Measurements from ENCODE around the gene PPP2R5B. TPM values are rescaled to one million over a fixed set of nuclear protein-coding genes. Genes with fewer than 3 reads are reported as not detected.

Gene PPP2R5B
- total and polyA plus RNA-seq, 9 donors: 8.0 to 16.2 (median 12.2) TPM

GRCh38 chr11:64928957-64929356 is 4.5 kb downstream of the PPP2R5B start:
- no peak for TF ChIP-seq EP300 (IDR thresholded peaks at IDR 0.05)
- TF ChIP-seq POLR2A (IDR thresholded peaks at IDR 0.05): no peak
- TF ChIP-seq CTCF (IDR thresholded peaks at IDR 0.05): no peak
- 97 to 98% (median 97%) methylated on average over 2 of the region's 2 CpGs for WGBS, 3 donors
- intact Hi-C loops (cut with DNase I): no loop called here

GRCh38 chr11:64929625-64930024 is 5.1 kb downstream of the PPP2R5B start:
- H3K4me1 ChIP-seq (ENCODE audit: insufficient read depth): no peaks in the 10 kb centered on the region
- H3K4me3 ChIP-seq: no peak overlapping the region
- no peaks in the 10 kb centered on the region for H3K27me3 ChIP-seq
- no peaks in the 10 kb centered on the region for H3K9me3 ChIP-seq
- 92 to 94% (median 92%) methylated on average over 7 of the region's 7 CpGs for WGBS, 3 donors
- TF ChIP-seq EP300 (IDR thresholded peaks at IDR 0.05) (no peak), CTCF (IDR thresholded peaks at IDR 0.05) (no peak), POLR2A (IDR thresholded peaks at IDR 0.05) (no peak)
- no peaks in the 10 kb centered on the region for H3K36me3 ChIP-seq
- DNase-seq: no peak
- intact Hi-C loops (cut with DNase I): loop anchor here in 1 of 4 donors (10.0 kb wide), 1 partner anchor 55 kb away; no protein-coding TSS in a partner anchor
- no peak overlapping the region for H3K27ac ChIP-seq

More at GRCh38 chr11:64928957-64929356, 4.5 kb downstream of the PPP2R5B start:
- H3K9me3 ChIP-seq: no peaks in the 10 kb centered on the region
- no peaks in the 10 kb centered on the region for H3K27me3 ChIP-seq
- no peak for DNase-seq
- no peak overlapping the region for H3K27ac ChIP-seq
- no peak overlapping the region for H3K4me3 ChIP-seq
- H3K4me1 ChIP-seq (ENCODE audit: insufficient read depth): no peaks in the 10 kb centered on the region
- no peaks in the 10 kb centered on the region for H3K36me3 ChIP-seq

- intact Hi-C loops (cut with DNase I): loop anchor here in 1 of 4 donors (10.0 kb wide), 1 partner anchor 54 kb away; no protein-coding TSS in a partner anchor
- no peaks in the 10 kb centered on the region for H3K27me3 ChIP-seq
- 90 to 95% (median 94%) methylated on average over 6 of the region's 6 CpGs for WGBS, 3 donors
These were observed 5.9 kb downstream of the PPP2R5B start for GRCh38 chr11:64930340-64930739.

GRCh38 chr11:64931290-64931689 is 6.8 kb downstream of the PPP2R5B start:
- Histone ChIP-seq H3K4me1 (ENCODE audit: insufficient read depth) (peaks cover 5% of the 10 kb centered on the region), H3K4me3 (no peak overlapping the region), H3K27me3 (no peaks in the 10 kb centered on the region), H3K36me3 (no peaks in the 10 kb centered on the region), H3K9me3 (no peaks in the 10 kb centered on the region), H3K27ac (no peak overlapping the region)
- DNase-seq: no peak
- WGBS, 3 donors: 95 to 98% (median 96%) methylated on average over 7 of the region's 7 CpGs
- intact Hi-C loops (cut with DNase I): loop anchor here in 1 of 4 donors (10.0 kb wide), 1 partner anchor 54 kb away; no protein-coding TSS in a partner anchor
- TF ChIP-seq POLR2A (IDR thresholded peaks at IDR 0.05): no peak
- no peak for TF ChIP-seq CTCF (IDR thresholded peaks at IDR 0.05)
- no peak for TF ChIP-seq EP300 (IDR thresholded peaks at IDR 0.05)

More at GRCh38 chr11:64930340-64930739, 5.9 kb downstream of the PPP2R5B start:
- no peak for TF ChIP-seq CTCF (IDR thresholded peaks at IDR 0.05)
- TF ChIP-seq POLR2A (IDR thresholded peaks at IDR 0.05): no peak
- TF ChIP-seq EP300 (IDR thresholded peaks at IDR 0.05): no peak
- Histone ChIP-seq H3K36me3 (no peaks in the 10 kb centered on the region), H3K4me1 (ENCODE audit: insufficient read depth) (no peaks in the 10 kb centered on the region), H3K4me3 (no peak overlapping the region), H3K27ac (no peak overlapping the region), H3K9me3 (no peaks in the 10 kb centered on the region)
- DNase-seq: no peak

Data from ovary (tissue), 9 donors.